ENCODE data around the gene GBGT1.

- TF ChIP-seq FOS (IDR thresholded peaks at IDR 0.05; ENCODE audit: borderline replicate concordance, insufficient read depth, low read length) (no peak), EZH2 (IDR thresholded peaks at IDR 0.05; ENCODE audit: borderline replicate concordance, low read depth, low read length, severe bottlenecking) (no peak), POLR2A (IDR thresholded peaks at IDR 0.05; ENCODE audit: low read depth, low read length) (no peak)
Observed at GRCh38 chr9:133103183-133103986, 60.3 kb downstream of the GBGT1 start.

Measured in endothelial cell of umbilical vein (primary cell).